NCI-H345 treated with DMSO at 0.1 percent for 48 hours (cell line): ENCODE results near the gene PSIP1.
"Not testable (repeated sequence)": the region's sequence is repeated elsewhere in the genome, so short reads cannot be mapped to it uniquely, and the experiment has no call there.

Experiments
- DNase-seq: peaks from one replicate; lab custom pipeline; 2025; ENCODE audit not compliant: unreplicated experiment; lab: John Stamatoyannopoulos, UW

The PSIP1 gene

DNA sequence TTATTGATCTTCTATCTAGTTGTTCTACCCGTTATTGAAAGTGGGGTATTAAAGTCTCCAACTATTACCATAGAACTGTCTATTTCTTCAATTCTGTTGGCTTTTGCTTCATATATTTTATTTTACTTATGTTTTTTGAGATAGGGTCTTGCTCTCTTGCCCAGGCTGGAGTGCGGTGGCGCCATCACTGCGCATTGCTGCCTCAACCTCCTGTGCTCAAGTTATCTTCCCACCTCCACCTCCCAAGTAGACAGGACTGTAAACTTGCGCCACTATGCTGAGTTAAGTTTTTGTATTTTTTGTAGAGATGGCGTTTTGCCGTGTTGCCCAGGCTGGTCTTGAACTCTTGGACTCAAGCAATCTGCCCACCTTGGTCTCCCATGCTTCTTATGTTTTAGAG is 71.9 kb downstream of the PSIP1 start:
- no peak for DNase-seq

DNA sequence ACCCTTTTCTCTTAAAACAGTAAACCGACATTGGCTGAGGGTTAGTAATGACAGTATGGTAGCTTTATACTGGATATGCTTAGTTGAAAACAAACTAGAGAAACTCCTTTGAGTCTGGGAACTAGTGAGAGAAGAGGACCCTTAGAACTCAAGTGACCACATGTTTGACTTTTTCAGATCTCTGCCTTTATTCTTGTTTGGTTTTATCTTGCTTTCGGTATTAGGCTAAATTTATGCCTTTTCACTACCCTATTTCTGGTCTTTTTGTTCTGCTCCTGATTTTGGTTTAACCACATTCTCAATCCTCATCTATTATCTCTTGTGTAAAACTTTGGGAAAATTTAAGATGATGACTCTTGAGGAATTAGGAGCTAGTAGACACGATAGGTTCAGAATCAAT is 77.1 kb downstream of the PSIP1 start:
- no peak for DNase-seq

DNA sequence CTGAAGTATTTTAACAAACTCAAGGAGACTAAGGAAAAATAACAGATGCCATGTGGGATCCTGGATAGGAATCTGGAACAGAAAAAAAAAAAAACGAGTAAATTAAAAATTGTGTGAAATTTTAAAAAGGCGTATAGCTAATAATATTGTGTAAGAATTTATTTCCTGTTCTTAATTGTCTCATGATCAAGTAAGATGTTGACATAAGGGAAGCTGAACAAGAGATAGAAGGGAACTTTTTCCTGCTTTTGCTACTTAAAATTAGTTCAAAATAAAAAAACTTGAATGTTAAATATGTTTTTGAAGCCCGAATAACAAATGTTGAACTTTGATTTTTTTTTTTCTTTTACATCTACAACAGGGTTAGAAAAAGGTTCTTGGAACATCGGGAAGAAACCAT is 77.6 kb downstream of the PSIP1 start:
- no peak for DNase-seq

GRCh38 chr9:15430920-15431844 is 79.6 kb downstream of the PSIP1 start:
- DNase-seq, result no peak

- not testable (repeated sequence) for DNase-seq
These were observed 83.1 kb downstream of the PSIP1 start for GRCh38 chr9:15427702-15428101.

- no peak for DNase-seq
These were observed 84.8 kb downstream of the PSIP1 start for GRCh38 chr9:15426019-15426418.

DNA sequence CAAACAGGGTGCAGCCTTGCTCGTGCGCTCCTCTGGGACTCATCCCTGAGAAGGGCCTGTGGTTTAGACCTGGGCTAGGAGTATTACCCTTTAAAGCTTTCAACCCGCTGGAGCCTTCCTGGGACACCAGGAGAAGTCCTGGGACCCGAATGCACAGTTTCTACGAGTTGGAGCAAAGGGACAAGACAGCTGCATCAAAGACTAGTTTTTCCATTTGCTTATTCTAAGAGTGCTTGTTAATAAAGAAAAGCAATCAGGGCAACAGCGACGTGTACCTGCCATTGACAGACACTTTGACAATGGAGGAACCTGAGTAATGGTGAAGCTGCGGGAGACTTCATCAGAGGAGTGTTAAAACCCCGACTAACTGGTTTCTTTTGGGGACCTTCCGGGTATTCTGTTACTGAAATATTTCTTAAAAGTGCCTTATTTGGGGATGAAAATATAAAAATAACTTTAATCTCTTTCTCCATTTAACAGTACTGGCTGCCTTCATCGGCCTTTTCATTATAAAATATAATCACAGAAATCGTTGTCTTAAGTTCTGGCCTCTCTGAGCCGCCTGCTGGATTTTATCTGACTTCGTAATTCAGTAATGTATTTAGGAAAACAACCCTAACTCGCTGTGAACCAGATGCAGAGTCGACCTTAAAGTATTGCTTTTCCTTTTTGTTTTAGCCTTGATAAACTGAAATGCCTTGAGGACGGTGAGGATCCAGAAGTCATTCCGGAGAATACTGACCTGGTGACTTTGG is 87.4 kb downstream of the PSIP1 start:
- DNase-seq, result peak; percentile 18

DNA sequence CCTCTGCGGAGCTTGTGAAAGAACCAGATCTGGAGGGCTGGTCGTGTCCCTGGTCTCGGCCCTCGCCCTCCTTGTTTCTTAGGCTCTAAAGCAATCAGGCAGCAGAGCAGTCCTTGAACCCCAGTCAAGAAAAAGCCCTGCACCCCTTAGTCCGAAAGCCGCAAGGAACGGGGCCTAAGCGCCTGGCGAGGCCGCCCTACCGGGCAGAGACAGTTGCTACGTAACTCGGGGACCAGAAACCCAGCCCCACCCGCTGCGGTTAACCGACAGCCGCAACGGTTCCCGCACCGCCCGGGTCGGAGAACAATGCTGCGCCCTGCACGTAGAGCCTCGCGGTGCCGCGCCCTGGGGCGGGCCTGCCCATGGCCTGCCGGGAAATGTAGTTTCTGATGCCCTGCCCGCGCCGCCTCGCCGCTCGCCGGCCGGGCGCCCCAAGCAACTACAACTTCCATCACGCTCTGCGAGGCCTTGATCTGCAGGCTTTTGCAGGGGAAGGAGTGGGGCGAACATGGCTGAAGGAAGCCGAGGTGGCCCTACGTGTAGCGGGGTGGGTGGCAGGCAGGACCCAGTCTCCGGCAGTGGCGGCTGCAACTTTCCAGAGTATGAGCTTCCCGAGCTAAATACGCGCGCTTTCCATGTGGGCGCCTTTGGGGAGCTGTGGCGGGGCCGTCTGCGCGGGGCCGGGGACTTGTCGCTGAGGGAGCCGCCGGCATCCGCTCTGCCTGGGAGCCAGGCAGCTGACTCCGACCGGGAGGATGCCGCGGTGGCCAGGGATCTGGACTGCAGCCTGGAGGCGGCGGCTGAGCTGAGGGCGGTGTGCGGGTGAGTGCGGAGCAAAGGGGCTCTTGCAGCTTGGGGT is 88.2 kb downstream of the PSIP1 start, which contains the start of gene SNAPC3:
Gene SNAPC3, plus strand, starts transcription at position 505 of the 859 bp plus-strand sequence. Its CDS starts 4 bp downstream, at position 509.
- peak; percentile 94 for DNase-seq

DNA sequence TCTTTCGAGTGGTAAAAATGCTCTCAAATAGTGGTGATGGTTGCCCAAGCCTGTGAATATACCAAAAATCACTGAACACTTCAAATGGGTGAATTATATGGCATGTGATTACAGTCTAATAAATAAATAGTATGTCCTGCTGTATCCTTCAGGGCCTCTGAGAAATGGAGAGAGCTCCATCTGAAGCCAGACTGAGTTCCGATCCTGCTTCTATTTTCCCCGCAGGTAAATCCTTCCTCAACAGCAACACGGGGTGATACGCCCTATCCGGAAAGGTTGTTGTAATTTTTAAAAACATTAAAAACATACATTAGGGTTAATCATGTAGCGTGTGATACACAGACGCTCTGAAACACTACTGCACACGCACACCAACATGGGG is 88.8 kb downstream of the PSIP1 start:
- DNase-seq, result no peak

GRCh38 chr9:15421532-15421931 is 89.2 kb downstream of the PSIP1 start:
- DNase-seq, result no peak

GRCh38 chr9:15420796-15421195 is 90.0 kb downstream of the PSIP1 start:
- DNase-seq, result no peak

DNA sequence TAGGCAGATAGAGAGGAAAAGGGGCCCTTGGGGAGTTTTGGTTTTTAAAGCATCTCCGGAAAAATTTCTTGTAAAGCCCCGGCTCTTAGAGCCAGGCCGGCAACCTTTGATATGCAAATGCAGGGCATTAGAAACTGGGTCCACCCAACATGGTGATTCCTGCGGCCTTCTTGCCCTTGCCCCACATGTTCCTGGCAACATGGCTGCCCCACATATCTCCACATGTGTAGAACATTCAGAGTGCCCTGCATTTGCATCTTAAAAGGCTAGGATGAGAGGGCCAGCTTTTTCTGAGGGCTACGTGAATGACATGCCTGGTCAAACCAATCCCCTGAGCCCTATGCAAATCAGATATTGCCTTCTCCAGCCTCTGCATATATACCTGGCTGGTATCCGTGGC is 93.1 kb downstream of the PSIP1 start:
- DNase-seq, result no peak

DNA sequence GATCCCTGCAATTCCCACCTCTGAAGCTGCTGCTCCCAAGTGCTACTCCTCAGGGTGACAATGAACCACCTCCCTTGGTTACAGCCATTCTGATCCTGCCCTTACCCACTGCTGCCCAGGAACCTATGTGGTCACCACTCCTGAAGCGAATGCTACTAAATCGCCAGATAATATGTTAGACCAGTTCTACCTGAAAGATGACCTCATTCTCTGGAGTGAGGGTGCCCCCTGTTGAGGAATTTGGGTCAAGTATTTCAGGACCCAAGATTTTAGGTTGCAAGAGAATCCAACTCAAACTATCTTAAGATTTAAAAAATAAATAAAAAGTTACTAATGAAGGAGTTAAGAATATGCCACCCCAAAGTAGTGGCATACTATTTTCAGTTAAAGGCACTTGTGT is 93.9 kb downstream of the PSIP1 start:
- no peak for DNase-seq
